ENCODE results near the gene PSMD13. TPM values are rescaled to one million over a fixed set of nuclear protein-coding genes. Genes with fewer than 3 reads are reported as not detected.
A peak's percentile ranks its signal among the peaks of the same experiment; 100 is the strongest.

PSMD13 gene
- total RNA-seq, 1 donor from 2014 or later, result 137 TPM

DNA sequence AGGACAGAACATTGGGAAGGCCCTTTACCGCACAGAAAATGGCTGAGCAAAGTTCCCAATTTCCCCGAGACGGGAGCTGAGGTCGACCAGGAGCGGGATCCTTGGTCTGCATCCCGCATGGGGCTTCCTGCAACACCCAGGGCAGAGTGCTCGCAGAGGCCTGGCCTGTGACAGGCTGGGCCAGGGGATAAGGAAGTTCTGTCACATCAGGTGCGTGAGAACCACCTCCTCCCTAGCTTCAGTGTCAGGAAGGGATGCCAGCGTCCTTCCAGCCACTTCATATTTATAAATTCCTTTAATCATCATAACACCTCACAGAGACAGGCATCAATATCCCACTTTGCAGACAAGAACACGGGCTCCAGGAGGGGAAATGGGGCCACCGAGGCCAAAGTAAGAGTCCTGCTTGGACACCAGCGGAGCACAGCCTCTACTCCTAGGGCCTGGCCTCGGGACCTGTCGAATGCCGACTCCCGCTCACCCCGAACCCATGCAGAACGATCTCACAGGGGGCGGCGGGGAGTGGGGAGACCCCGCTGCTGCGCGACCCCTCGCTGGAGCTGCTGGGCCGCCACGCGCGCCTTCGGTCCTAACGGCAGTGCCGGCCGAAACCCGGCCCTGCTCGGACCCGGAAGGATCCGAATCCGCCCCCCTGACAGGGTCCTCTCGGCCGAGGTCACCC lies 30.1 kb upstream of the PSMD13 start:
- H3K9ac ChIP-seq (ENCODE audit: low read length), result peak overlapping the region; percentile 97
- FAIRE-seq (no peak), DNase-seq (ENCODE audit: low read depth) (no peak)
- TF ChIP-seq, protein P1, sequence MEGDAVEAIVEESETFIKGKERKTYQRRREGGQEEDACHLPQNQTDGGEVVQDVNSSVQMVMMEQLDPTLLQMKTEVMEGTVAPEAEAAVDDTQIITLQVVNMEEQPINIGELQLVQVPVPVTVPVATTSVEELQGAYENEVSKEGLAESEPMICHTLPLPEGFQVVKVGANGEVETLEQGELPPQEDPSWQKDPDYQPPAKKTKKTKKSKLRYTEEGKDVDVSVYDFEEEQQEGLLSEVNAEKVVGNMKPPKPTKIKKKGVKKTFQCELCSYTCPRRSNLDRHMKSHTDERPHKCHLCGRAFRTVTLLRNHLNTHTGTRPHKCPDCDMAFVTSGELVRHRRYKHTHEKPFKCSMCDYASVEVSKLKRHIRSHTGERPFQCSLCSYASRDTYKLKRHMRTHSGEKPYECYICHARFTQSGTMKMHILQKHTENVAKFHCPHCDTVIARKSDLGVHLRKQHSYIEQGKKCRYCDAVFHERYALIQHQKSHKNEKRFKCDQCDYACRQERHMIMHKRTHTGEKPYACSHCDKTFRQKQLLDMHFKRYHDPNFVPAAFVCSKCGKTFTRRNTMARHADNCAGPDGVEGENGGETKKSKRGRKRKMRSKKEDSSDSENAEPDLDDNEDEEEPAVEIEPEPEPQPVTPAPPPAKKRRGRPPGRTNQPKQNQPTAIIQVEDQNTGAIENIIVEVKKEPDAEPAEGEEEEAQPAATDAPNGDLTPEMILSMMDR (IDR thresholded peaks at IDR 0.05; ENCODE audit: insufficient read depth, low read depth, low read length), result no peak
- TF ChIP-seq EZH2 (IDR thresholded peaks at IDR 0.05; ENCODE audit: insufficient read depth, low read length), result no peak
- no peaks in the 10 kb centered on the region for H3K9me3 Mint-ChIP-seq (ENCODE audit: unreplicated experiment)
- peaks cover 33% of the 10 kb centered on the region for H3K4me1 ChIP-seq (ENCODE audit: insufficient read depth, low read length)
- H3K9me3 ChIP-seq (ENCODE audit: insufficient read depth, low read depth, low read length), result no peaks in the 10 kb centered on the region
- H3K4me3 Mint-ChIP-seq (ENCODE audit: unreplicated experiment), result peak overlapping the region; percentile 99
- H3K4me2 ChIP-seq (ENCODE audit: low read length), result peak overlapping the region; percentile 97
- peak overlapping the region; percentile 72 for H2AFZ ChIP-seq (ENCODE audit: low read depth, low read length)
- peak overlapping the region; percentile 95 for H3K27ac ChIP-seq (ENCODE audit: low read depth, low read length)
- peaks cover 20% of the 10 kb centered on the region for H3K36me3 ChIP-seq (ENCODE audit: insufficient read depth, low read length)
- peaks cover 54% of the 10 kb centered on the region for H3K4me1 Mint-ChIP-seq (ENCODE audit: low read depth, unreplicated experiment)
- peaks cover 27% of the 10 kb centered on the region for H3K36me3 Mint-ChIP-seq (ENCODE audit: low read depth, unreplicated experiment)
- peaks cover 87% of the 10 kb centered on the region for H3K79me2 ChIP-seq (ENCODE audit: insufficient read depth, low read length)
- no peaks in the 10 kb centered on the region for H3K27me3 Mint-ChIP-seq (ENCODE audit: low read depth, unreplicated experiment)
- H3K4me3 ChIP-seq (ENCODE audit: insufficient read depth, low read depth, low read length), result peak overlapping the region; percentile 86
- H3K27me3 ChIP-seq (ENCODE audit: insufficient read depth, low read length), result no peaks in the 10 kb centered on the region
- peak overlapping the region; percentile 98 for H3K27ac Mint-ChIP-seq (ENCODE audit: unreplicated experiment)
- H4K20me1 ChIP-seq (ENCODE audit: insufficient read depth, low read length), result peaks cover 79% of the 10 kb centered on the region

DNA sequence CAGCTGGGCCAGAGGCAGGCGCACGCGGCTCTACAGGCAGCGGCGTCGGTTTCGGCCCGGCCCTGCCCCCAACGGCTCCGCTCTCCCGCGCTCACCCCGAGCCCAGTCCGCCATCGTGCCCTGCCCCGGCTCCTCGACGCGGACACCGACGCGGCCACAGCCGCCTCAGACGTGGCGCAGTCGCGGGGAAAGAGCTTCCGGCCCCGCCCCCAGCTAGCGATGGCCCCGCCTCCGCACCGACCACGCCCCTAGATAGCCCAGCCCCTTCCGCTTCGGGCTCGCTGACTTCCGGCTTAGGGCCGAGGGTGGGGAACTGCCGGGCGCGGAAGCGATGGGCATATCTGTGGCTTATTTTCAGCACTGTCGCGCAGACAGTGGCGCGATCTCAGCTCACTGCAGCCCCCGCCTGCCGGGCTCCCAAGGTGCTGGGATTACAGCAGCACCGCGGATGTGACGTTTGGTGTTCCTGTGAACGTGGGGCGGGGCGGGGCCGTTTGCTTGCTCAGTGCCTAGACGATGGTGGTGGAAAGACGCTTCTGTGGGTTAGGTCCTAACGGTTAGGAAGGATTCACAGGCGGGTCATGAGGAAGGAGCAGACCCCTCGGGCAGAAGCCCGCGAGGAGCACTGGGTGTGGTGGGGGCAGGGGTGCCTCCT lies 29.4 kb upstream of the PSMD13 start, which contains the start of the genes BET1L and RIC8A:
BET1L (minus strand) TSS at position 192 of the 655 bp plus-strand sequence; CDS start at position 114, 78 bp downstream.
RIC8A (plus strand) TSS at position 501 of the 655 bp plus-strand sequence. CDS start 1,147 bp downstream, outside the sequence.
- Histone ChIP-seq H3K9me3 (ENCODE audit: insufficient read depth, low read depth, low read length) (no peaks in the 10 kb centered on the region), H3K79me2 (ENCODE audit: insufficient read depth, low read length) (peaks cover 94% of the 10 kb centered on the region), H3K27ac (ENCODE audit: low read depth, low read length) (peak within 1 kb of the TSS; percentile 95), H3K4me3 (ENCODE audit: insufficient read depth, low read depth, low read length) (peak within 1 kb of the TSS; percentile 86), H3K27me3 (ENCODE audit: insufficient read depth, low read length) (no peaks in the 10 kb centered on the region), H3K4me2 (ENCODE audit: low read length) (peak within 1 kb of the TSS; percentile 97), H3K9ac (ENCODE audit: low read length) (peak within 1 kb of the TSS; percentile 97), H3K36me3 (ENCODE audit: insufficient read depth, low read length) (peaks cover 26% of the 10 kb centered on the region), H4K20me1 (ENCODE audit: insufficient read depth, low read length) (peaks cover 79% of the 10 kb centered on the region), H2AFZ (ENCODE audit: low read depth, low read length) (peak within 1 kb of the TSS; percentile 72), H3K4me1 (ENCODE audit: insufficient read depth, low read length) (peaks cover 33% of the 10 kb centered on the region)
- TF ChIP-seq EZH2 (IDR thresholded peaks at IDR 0.05; ENCODE audit: insufficient read depth, low read length), result no peak
- TF ChIP-seq, protein P1 (IDR thresholded peaks at IDR 0.05; ENCODE audit: insufficient read depth, low read depth, low read length), result no peak
- FAIRE-seq (no peak), DNase-seq (ENCODE audit: low read depth) (peak; percentile 99)
- Mint-ChIP-seq H3K27ac (ENCODE audit: unreplicated experiment) (peak within 1 kb of the TSS; percentile 100), H3K9me3 (ENCODE audit: unreplicated experiment) (no peaks in the 10 kb centered on the region), H3K4me3 (ENCODE audit: unreplicated experiment) (peak within 1 kb of the TSS; percentile 99), H3K36me3 (ENCODE audit: low read depth, unreplicated experiment) (peaks cover 27% of the 10 kb centered on the region), H3K27me3 (ENCODE audit: low read depth, unreplicated experiment) (no peaks in the 10 kb centered on the region), H3K4me1 (ENCODE audit: low read depth, unreplicated experiment) (peaks cover 56% of the 10 kb centered on the region)
